ENCODE results near the gene STAMBPL1. TPM values are rescaled to one million over a fixed set of nuclear protein-coding genes. Genes with fewer than 3 reads are reported as not detected.
"Not testable (repeated sequence)": the region's sequence is repeated elsewhere in the genome, so short reads cannot be mapped to it uniquely, and the experiment has no call there.

STAMBPL1 gene
- polyA plus RNA-seq, 1 donor from 2014 or later: 21.9 TPM

DNA sequence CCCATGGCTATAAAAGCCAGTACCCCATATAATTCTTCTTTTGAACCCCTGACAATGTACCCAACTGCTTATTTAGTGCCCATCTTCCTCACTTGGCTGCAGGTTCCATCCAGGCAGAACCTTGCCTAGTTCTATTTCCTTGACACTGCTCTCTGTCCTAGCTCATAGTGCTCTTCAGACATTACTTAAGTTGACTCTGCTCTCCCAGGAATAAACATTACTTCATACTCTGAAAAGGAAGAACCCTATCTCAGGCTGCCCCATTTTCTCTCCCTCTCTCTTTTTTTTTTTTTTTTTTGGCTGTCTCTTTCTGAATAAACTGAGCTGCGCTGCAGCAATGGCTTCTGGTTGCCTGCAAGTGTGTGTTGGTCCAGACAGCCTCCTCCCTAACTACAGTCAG lies 51.5 kb downstream of the STAMBPL1 start:
- no peak overlapping the region for H3K4me3 ChIP-seq (ENCODE audit: low read length)
- no peaks in the 10 kb centered on the region for H3K79me2 ChIP-seq (replicated peaks; ENCODE audit: insufficient read depth, low read length)
- TF ChIP-seq TAF1 (IDR thresholded peaks at IDR 0.05; ENCODE audit: low read depth): no peak
- no peak for TF ChIP-seq EP300 (conservative IDR thresholded peaks at IDR 0.05; ENCODE audit: poor library complexity, severe bottlenecking)
- TF ChIP-seq, protein P1, sequence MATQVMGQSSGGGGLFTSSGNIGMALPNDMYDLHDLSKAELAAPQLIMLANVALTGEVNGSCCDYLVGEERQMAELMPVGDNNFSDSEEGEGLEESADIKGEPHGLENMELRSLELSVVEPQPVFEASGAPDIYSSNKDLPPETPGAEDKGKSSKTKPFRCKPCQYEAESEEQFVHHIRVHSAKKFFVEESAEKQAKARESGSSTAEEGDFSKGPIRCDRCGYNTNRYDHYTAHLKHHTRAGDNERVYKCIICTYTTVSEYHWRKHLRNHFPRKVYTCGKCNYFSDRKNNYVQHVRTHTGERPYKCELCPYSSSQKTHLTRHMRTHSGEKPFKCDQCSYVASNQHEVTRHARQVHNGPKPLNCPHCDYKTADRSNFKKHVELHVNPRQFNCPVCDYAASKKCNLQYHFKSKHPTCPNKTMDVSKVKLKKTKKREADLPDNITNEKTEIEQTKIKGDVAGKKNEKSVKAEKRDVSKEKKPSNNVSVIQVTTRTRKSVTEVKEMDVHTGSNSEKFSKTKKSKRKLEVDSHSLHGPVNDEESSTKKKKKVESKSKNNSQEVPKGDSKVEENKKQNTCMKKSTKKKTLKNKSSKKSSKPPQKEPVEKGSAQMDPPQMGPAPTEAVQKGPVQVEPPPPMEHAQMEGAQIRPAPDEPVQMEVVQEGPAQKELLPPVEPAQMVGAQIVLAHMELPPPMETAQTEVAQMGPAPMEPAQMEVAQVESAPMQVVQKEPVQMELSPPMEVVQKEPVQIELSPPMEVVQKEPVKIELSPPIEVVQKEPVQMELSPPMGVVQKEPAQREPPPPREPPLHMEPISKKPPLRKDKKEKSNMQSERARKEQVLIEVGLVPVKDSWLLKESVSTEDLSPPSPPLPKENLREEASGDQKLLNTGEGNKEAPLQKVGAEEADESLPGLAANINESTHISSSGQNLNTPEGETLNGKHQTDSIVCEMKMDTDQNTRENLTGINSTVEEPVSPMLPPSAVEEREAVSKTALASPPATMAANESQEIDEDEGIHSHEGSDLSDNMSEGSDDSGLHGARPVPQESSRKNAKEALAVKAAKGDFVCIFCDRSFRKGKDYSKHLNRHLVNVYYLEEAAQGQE (IDR thresholded peaks at IDR 0.05; ENCODE audit: borderline replicate concordance): no peak
- TF ChIP-seq POLR2AphosphoS5 (IDR thresholded peaks at IDR 0.05): no peak
- TF ChIP-seq RAD21 (conservative IDR thresholded peaks at IDR 0.05): no peak
- no peak for TF ChIP-seq EZH2 (IDR thresholded peaks at IDR 0.05; ENCODE audit: borderline replicate concordance, insufficient read depth, low read length, poor library complexity, severe bottlenecking)
- no peak for TF ChIP-seq CTCF (IDR thresholded peaks at IDR 0.05; ENCODE audit: poor library complexity, severe bottlenecking)
- TF ChIP-seq SMC3 (conservative IDR thresholded peaks at IDR 0.05; ENCODE audit: poor library complexity): no peak
- no peak for TF ChIP-seq MXI1 (conservative IDR thresholded peaks at IDR 0.05; ENCODE audit: poor library complexity, severe bottlenecking)
- no peak overlapping the region for H3K4me2 ChIP-seq (ENCODE audit: low read length)
- no peak overlapping the region for H3K9ac ChIP-seq (ENCODE audit: low read length)
- no peaks in the 10 kb centered on the region for H3K36me3 ChIP-seq (ENCODE audit: insufficient read depth, low read length)
- no peaks in the 10 kb centered on the region for H3K9me3 ChIP-seq (ENCODE audit: low read length)
- H3K27me3 ChIP-seq (ENCODE audit: insufficient read depth, low read depth, low read length): no peaks in the 10 kb centered on the region
- no peaks in the 10 kb centered on the region for H3K9me2 ChIP-seq (ENCODE audit: insufficient read depth, low read length)
- H4K20me1 ChIP-seq (ENCODE audit: insufficient read depth): no peaks in the 10 kb centered on the region
- no peak overlapping the region for H3K27ac ChIP-seq (ENCODE audit: low read length)
- H2AFZ ChIP-seq (ENCODE audit: low read depth, low read length): no peak overlapping the region
- H3F3A ChIP-seq (ENCODE audit: insufficient read depth, low read length, poor library complexity, severe bottlenecking): no peaks in the 10 kb centered on the region

- H4K20me1 ChIP-seq (ENCODE audit: insufficient read depth); H3K27ac ChIP-seq (ENCODE audit: low read length); H2AFZ ChIP-seq (ENCODE audit: low read depth, low read length); H3K4me3 ChIP-seq (ENCODE audit: low read length); H3K9me2 ChIP-seq (ENCODE audit: insufficient read depth, low read length); H3K4me2 ChIP-seq (ENCODE audit: low read length); H3K27me3 ChIP-seq (ENCODE audit: insufficient read depth, low read depth, low read length); H3K9ac ChIP-seq (ENCODE audit: low read length); H3K36me3 ChIP-seq (ENCODE audit: insufficient read depth, low read length); H3F3A ChIP-seq (ENCODE audit: insufficient read depth, low read length, poor library complexity, severe bottlenecking); H3K79me2 ChIP-seq (replicated peaks; ENCODE audit: insufficient read depth, low read length); H3K9me3 ChIP-seq (ENCODE audit: low read length): not testable (repeated sequence)
Observed at GRCh38 chr10:88932029-88932428, 52.0 kb downstream of the STAMBPL1 start.

Data from neural cell (in vitro differentiated cells).